ENCODE data around the gene COX4I2. TPM values are rescaled to one million over a fixed set of nuclear protein-coding genes. Genes with fewer than 3 reads are reported as not detected.

COX4I2 gene
- not detected in 2 replicates for total RNA-seq

DNA sequence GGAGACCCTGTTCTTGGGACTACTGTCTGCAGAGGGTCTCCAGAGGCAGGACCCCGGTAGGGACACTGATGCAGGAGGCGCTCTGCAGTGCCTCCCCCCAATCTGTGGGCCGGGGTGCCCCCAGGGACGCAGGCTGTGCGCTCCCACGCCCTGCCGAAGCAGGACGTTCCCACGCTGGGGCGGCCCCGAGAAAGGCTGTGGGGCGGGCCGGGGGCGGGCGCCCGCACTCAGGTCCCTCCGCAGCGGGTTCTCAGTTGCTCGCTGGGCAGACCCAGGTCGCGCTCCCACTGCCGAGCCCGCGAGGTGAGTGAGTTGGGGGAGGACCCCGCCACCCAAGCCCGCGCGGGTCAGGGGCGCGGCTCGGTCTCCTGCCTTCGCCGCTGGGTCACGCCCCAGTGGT is at the start of gene COX4I2:
TSS of gene COX4I2 (plus strand) at position 253 of the 400 bp plus-strand sequence. CDS start 1,106 bp downstream, outside the sequence.
- no peak for DNase-seq (ENCODE audit: low read depth)
- no peak within 1 kb of the TSS for H3K4me3 ChIP-seq (ENCODE audit: low read depth, low read length)
- TF ChIP-seq, protein P1, sequence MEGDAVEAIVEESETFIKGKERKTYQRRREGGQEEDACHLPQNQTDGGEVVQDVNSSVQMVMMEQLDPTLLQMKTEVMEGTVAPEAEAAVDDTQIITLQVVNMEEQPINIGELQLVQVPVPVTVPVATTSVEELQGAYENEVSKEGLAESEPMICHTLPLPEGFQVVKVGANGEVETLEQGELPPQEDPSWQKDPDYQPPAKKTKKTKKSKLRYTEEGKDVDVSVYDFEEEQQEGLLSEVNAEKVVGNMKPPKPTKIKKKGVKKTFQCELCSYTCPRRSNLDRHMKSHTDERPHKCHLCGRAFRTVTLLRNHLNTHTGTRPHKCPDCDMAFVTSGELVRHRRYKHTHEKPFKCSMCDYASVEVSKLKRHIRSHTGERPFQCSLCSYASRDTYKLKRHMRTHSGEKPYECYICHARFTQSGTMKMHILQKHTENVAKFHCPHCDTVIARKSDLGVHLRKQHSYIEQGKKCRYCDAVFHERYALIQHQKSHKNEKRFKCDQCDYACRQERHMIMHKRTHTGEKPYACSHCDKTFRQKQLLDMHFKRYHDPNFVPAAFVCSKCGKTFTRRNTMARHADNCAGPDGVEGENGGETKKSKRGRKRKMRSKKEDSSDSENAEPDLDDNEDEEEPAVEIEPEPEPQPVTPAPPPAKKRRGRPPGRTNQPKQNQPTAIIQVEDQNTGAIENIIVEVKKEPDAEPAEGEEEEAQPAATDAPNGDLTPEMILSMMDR (conservative IDR thresholded peaks at IDR 0.05; ENCODE audit: low read depth, low read length): no peak

DNA sequence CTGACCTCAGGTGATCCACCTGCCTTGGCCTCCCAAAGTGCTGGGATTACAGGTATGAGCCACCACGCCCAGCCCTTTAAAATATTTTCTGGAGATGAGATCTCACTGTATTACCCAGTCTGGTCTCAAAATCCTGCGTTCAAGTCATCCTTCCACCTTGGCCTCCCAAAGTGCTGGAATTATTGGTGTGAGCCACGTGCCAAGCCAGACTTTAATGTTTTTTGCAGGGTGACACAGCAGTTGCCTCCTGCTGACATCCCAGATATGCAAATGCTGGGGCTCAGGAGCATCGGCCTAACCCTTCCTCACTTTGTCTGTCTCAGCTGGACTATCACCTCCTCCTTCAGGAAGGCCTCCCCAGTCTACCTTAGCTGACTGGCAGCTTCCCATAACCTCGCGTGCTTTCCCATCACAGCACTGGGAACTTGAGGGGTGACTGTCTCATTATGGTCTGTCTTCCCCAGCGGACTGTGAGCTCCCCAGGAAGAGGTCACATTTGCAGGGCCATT is 46.9 kb upstream of the COX4I2 start:
- TF ChIP-seq, protein P1 (conservative IDR thresholded peaks at IDR 0.05; ENCODE audit: low read depth, low read length): no peak
- no peak overlapping the region for H3K4me3 ChIP-seq (ENCODE audit: low read depth, low read length)
- DNase-seq (ENCODE audit: low read depth): no peak

DNA sequence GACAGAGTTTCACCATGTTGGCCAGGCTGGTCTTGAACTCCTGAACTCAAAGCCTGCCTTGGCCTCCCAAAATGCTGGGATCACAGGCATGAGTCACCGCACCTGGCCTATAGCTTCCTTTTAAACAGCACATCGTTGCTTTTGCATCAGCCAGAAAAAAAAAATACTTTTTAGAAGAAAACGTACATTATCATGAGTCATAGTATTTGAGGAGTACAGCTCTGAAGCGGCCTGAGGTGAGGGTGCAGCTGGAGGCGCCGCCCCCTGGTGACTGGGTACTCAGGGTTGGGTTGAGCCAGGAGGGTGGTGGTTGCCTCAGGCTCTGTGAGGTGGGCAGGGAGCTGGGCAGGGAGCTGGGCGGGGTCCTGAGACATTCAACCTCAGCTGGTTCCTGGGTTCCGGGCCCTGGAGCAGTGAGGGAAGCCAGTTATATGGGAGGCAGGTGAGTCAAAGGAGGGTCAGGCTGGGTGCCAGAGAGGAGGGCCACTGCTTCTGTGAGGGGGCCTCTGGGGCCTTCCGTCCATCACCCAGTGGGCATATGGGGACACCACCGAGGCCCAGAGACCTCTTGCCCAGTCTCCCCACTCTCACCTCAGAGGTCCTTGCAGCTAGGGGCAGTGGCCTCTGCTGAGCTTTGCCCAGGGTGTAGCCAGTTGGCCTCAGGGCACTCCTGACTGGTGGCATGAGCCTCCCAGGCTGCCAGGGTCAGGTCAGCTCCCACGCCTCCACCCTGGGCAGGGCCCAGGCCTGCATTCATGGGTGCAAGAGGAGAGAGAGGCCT is 44.3 kb upstream of the COX4I2 start:
- no peak overlapping the region for H3K4me3 ChIP-seq (ENCODE audit: low read depth, low read length)
- no peak for DNase-seq (ENCODE audit: low read depth)
- TF ChIP-seq, protein P1 (conservative IDR thresholded peaks at IDR 0.05; ENCODE audit: low read depth, low read length): peak; percentile 13

DNA sequence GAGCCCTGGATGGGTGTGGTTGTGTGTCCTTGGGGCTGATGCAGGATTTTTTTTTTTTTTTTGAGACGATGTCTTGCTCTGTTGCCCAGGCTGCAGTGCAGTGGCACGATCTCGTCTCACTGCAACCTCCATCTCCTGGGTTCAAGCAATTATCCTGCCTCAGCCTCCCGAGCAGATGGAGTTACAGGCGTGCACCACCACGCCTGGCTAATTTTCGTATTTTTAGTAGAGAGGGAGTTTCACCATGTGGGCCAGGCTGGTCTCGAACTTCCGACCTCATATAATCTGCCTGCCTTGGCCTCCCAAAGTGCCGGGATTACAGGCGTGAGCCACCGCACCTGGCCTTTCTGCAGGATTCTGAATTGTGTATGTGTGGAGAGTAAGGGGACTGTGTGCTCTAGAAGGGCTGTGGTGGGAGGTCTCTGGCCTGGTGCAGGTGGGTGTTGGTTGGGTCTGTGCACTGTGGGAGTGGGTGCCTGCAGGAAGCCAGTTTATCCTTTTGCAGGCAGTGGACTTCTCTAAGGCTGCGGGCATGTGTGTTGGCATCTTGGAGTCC is 43.6 kb upstream of the COX4I2 start:
- H3K4me3 ChIP-seq (ENCODE audit: low read depth, low read length): no peak overlapping the region
- DNase-seq (ENCODE audit: low read depth): no peak
- TF ChIP-seq, protein P1 (conservative IDR thresholded peaks at IDR 0.05; ENCODE audit: low read depth, low read length): no peak

DNA sequence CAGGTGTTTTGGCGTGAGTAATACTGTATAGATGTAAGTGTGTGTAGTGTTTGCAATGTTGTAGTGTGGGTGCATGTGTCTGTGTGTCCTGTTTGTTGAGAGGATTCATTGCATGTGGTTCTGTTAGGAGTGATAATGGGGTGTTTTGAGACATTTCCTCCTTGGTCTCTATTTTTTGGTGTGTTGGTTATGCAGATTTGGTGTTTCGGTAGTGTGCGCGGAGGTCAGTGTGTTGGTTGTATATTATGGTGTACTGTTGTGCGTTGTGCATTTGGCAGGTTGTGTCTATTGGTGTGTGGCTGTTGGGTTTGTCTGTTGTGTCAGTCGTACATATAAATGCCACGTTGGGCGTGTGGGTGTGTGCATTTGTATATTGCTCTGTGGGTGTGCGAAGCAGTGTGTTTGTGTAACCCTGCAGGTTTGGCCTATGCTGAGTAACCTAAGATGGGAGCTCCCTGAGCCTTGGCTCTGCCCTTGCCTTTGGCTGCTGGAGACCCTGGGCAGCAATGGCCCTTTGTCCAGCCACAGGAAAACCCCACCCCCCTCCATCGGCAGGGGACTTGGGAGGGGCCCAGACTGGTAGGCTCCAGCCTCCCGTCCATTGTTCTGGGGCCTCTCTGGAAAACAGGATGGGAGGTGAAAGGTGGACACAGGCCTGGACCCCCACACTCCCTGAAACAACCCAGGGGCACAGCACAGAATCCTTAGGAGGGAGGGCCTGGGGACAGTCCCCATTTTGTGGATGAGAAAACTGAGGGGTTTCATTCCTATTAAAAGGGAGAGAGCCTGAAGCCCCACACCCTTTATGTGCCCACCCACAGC is 42.9 kb upstream of the COX4I2 start:
- H3K4me3 ChIP-seq (ENCODE audit: low read depth, low read length): no peak overlapping the region
- TF ChIP-seq, protein P1 (conservative IDR thresholded peaks at IDR 0.05; ENCODE audit: low read depth, low read length): no peak
- no peak for DNase-seq (ENCODE audit: low read depth)

DNA sequence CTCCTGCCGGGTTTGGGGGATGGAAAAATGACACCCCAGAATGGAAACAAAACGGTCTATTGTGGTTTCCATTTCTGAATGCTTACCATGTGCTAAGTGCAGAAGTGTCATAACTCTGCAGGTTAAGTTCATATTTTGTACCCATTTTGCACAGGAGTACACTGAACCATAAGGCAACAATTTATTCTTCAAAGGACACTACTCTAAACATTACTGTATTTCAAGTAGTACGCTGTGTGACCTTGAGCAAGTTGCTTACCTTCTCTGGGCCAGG is 42.4 kb upstream of the COX4I2 start:
- TF ChIP-seq, protein P1 (conservative IDR thresholded peaks at IDR 0.05; ENCODE audit: low read depth, low read length): no peak
- DNase-seq (ENCODE audit: low read depth): no peak
- H3K4me3 ChIP-seq (ENCODE audit: low read depth, low read length): no peak overlapping the region

Data from epithelial cell of proximal tubule (primary cell).